Testis (tissue), 3 donors: ENCODE measurements around the gene ZHX3. TPM values are rescaled to one million over a fixed set of nuclear protein-coding genes. Genes with fewer than 3 reads are reported as not detected.

ENCODE experiments used
- DNase-seq: peaks from one replicate; pipeline ENCODE4 v3.0.0-alpha.2; 2019
- H3K27ac ChIP-seq, 2 donors: fragments of 200-600 bp; sonication (generic); one replicate each; pipeline ENCODE4 v1.5.1; 2019
- H3K27me3 ChIP-seq: fragments of 200-600 bp; sonication (generic); one replicate; pipeline ENCODE4 v1.5.1; 2019
- H3K36me3 ChIP-seq: fragments of 200-600 bp; sonication (generic); one replicate; pipeline ENCODE4 v1.5.1; 2017; ENCODE audit warnings: low read depth; ENCODE audit errors: missing control alignments
- H3K4me1 ChIP-seq: fragments of 200-600 bp; sonication (generic); one replicate; pipeline ENCODE4 v1.5.1; 2019
- H3K4me3 ChIP-seq, 2 donors: fragments of 200-600 bp; sonication (generic); one replicate each; pipeline ENCODE4 v1.5.1; 2017 to 2019
- H3K9me3 ChIP-seq: fragments of 200-600 bp; sonication (generic); one replicate; pipeline ENCODE4 v1.5.1; 2017
- CTCF ChIP-seq, 3 experiments: fragments of 450-650 bp in 2 of 3; fragments of 200-600 bp in 1 of 3; sonication (generic) in 1 of 3; IDR thresholded peaks; one replicate each; pipeline ENCODE4 v1.5.1; 2016 to 2019; ENCODE audit warnings: antibody characterized with exemption in 3 of 3, mild to moderate bottlenecking in 2 of 3, moderate library complexity in 1 of 3
- POLR2A ChIP-seq: fragments of 450-650 bp; IDR thresholded peaks from one replicate; pipeline ENCODE4 v1.6.1; 2017; ENCODE audit warnings: antibody characterized with exemption, mild to moderate bottlenecking, moderate library complexity
- WGBS, 2 donors: methylation state at CpG; one replicate each; pipeline ENCODE4 v1.1.5; 2018; 5-methylcytosine and 5-hydroxymethylcytosine counted together
- intact Hi-C: fragments of 100-400 bp; cut with DNase I; formaldehyde crosslinking; loops from one replicate; pipeline ENCODE4 v1.15.1; 2023; ENCODE audit warnings: low total_unique reads
- polyA plus RNA-seq: library from polyadenylated mRNA; stranded (reverse); fragments of 350-450 nt; fragmentation: Illumina TruSeq; extraction: RNeasy Lipid Tissue Mini Kit (QIAGEN cat#74804); gene quantifications from one replicate; pipeline ENCODE4 v1.2.3, GENCODE V29; 2014; ENCODE audit warnings: low read depth, low replicate concordance; ENCODE audit not compliant: insufficient read depth
- total RNA-seq, 2 donors: library from RNA; depleted of rRNA; stranded (reverse); fragments of >200 nt; gene quantifications; one replicate each; pipeline ENCODE4 v1.2.3, GENCODE V29; 2016

ZHX3 gene
- total and polyA plus RNA-seq, 3 donors from 2014 or later = 35.1 to 103 (median 55.7) TPM

DNA sequence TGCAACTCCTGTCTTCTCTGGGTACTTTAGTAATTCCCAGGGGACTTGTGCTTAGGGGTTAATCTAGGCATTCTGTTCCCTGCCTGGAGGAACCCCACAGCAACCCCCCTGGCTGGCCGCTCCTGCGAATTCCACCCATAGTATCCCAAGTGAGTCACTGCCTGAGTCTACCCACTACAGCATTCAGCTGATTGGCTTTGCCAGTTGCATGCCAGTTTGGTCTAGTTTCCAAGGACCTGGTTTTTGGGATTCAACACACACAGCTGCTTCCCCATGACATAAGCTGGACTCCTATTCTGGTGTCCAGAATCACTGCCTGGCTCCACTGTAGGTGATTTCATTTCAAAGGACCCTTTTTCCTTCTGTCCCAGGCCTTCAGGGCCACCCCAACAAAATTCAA, 139.9 kb downstream of the ZHX3 start:
- TF ChIP-seq CTCF (IDR thresholded peaks at IDR 0.05) (no peak), POLR2A (no peak)
- DNase-seq = peak; percentile 13
- no peaks in the 10 kb centered on the region for H3K36me3 ChIP-seq
- WGBS, 2 donors = 85 to 90% methylated on average over 2 of the region's 2 CpGs
- H3K4me3 ChIP-seq = no peak overlapping the region
- H3K27me3 ChIP-seq = no peaks in the 10 kb centered on the region
- H3K9me3 ChIP-seq = no peaks in the 10 kb centered on the region
- no peak overlapping the region for H3K27ac ChIP-seq
- intact Hi-C loops = loop anchor here (10.0 kb wide), 2 partner anchors 57 to 157 kb away; no protein-coding TSS in a partner anchor
- H3K4me1 ChIP-seq = peaks cover 35% of the 10 kb centered on the region

- peak; percentile 8 for DNase-seq
Observed at GRCh38 chr20:41176711-41177552, 140.6 kb downstream of the ZHX3 start.

DNA sequence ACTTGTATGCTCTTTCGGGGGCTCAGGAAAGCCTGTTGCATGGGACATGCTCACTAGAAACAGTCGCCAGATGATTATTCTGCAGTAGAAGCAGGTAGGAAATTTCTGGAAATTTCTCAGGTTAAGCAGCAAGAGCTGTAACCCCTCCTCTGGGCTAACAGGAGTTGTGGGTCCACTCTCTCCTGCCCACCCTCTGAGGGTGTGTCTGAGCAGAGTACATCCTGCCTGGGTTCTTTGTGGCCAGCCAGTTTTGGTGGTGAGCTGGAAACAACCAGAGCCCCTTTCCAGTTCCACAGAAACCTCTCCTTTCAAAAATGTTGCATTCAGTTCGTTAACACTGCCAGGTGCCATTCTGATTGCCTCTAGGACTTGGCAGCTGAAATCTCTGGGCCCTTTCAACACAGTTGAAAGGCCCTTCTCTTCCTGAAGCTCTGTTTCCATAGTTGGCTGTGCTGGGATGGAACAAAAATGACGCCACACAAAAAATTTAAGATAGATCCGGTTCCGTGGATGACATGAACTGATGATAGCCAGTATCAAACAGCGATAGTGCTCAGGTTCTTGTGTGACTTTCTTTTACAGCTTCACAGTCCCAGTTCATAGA, 141.7 kb downstream of the ZHX3 start:
- no peaks in the 10 kb centered on the region for H3K36me3 ChIP-seq
- peak overlapping the region in 1 of 2 donors; percentile 73 for H3K27ac ChIP-seq
- TF ChIP-seq POLR2A (no peak), CTCF (IDR thresholded peaks at IDR 0.05) (no peak)
- DNase-seq = peak; percentile 8
- intact Hi-C loops = loop anchor here (10.0 kb wide), 2 partner anchors 59 to 159 kb away; no protein-coding TSS in a partner anchor
- H3K4me3 ChIP-seq = no peak overlapping the region
- H3K4me1 ChIP-seq = peaks cover 44% of the 10 kb centered on the region
- 81 to 90% methylated on average over 7 of the region's 7 CpGs for WGBS, 2 donors
- H3K9me3 ChIP-seq = no peaks in the 10 kb centered on the region
- no peaks in the 10 kb centered on the region for H3K27me3 ChIP-seq

More at GRCh38 chr20:41176711-41177552, 140.6 kb downstream of the ZHX3 start:
- H3K4me3 ChIP-seq = no peak overlapping the region
- intact Hi-C loops = loop anchor here (10.0 kb wide), 2 partner anchors 58 to 158 kb away; no protein-coding TSS in a partner anchor
- H3K4me1 ChIP-seq = peaks cover 42% of the 10 kb centered on the region
- TF ChIP-seq CTCF (IDR thresholded peaks at IDR 0.05) (no peak), POLR2A (no peak)
- no peaks in the 10 kb centered on the region for H3K9me3 ChIP-seq
- H3K27ac ChIP-seq = peak overlapping the region in 1 of 2 donors; percentile 73
- H3K27me3 ChIP-seq = no peaks in the 10 kb centered on the region
- 86 to 93% methylated on average over 6 to 8 of the region's 8 CpGs for WGBS, 2 donors
- H3K36me3 ChIP-seq = no peaks in the 10 kb centered on the region

GRCh38 chr20:41175201-41175651, 142.3 kb downstream of the ZHX3 start:
- Histone ChIP-seq H3K4me3 (no peak overlapping the region), H3K4me1 (peaks cover 44% of the 10 kb centered on the region), H3K27me3 (no peaks in the 10 kb centered on the region), H3K36me3 (no peaks in the 10 kb centered on the region), H3K27ac (peak overlapping the region; percentile 45 to 73), H3K9me3 (no peaks in the 10 kb centered on the region)
- WGBS, 2 donors = 85 to 90% methylated on average over 1 to 4 of the region's 4 CpGs
- intact Hi-C loops = loop anchor here (10.0 kb wide), 2 partner anchors 60 to 160 kb away; no protein-coding TSS in a partner anchor
- peak; percentile 14 for DNase-seq
- TF ChIP-seq POLR2A = no peak
- TF ChIP-seq CTCF (IDR thresholded peaks at IDR 0.05) = no peak
